CD4-positive, alpha-beta T cell (primary cell): ENCODE measurements around the gene ZBTB4. TPM values are rescaled to one million over a fixed set of nuclear protein-coding genes. Genes with fewer than 3 reads are reported as not detected.

ENCODE experiments used
- ATAC-seq: fragments of 200-7000 bp; cut with Tn5 transposase; one replicate; pipeline ENCODE4 v1.10.0; 2022; ENCODE audit warnings: mild to moderate bottlenecking; ENCODE audit not compliant: poor library complexity
- CTCF ChIA-PET: fragments of 350-600 bp; sonication (Branson Sonifier 250); formaldehyde crosslinking; loops from one replicate; lab custom pipeline; 2021; ENCODE audit warnings: antibody characterized with exemption, inconsistent platforms; lab: Charles Lee
- POLR2A ChIA-PET: fragments of 350-600 bp; sonication (Branson Sonifier 250); formaldehyde crosslinking; loops from one replicate; lab custom pipeline; 2021; ENCODE audit warnings: antibody characterized with exemption, inconsistent platforms; lab: Charles Lee
- DNase-seq, 14 experiments: peaks; one replicate each; pipeline ENCODE4 v3.0.0-alpha.2; 2013 to 2020; ENCODE audit warnings: mixed read lengths in 2 of 14
- H3K27ac ChIP-seq, 2 donors: one replicate each; pipeline versions ENCODE4 v1.5.1 to v1.7.0; 2013; ENCODE audit warnings: low read length in 2 of 2, low read depth in 1 of 2, mild to moderate bottlenecking in 1 of 2
- H3K27me3 ChIP-seq, 2 experiments: 1 replicate in 1 of 2; 2 replicates in 1 of 2; pipeline versions ENCODE4 v1.6.1 to v1.7.0; 2013; ENCODE audit warnings: low read length in 2 of 2, control low read depth in 1 of 2, mild to moderate bottlenecking in 1 of 2, moderate library complexity in 1 of 2; ENCODE audit not compliant: insufficient read depth in 2 of 2, control insufficient read depth in 1 of 2
- H3K36me3 ChIP-seq: one replicate; pipeline ENCODE4 v1.6.1; 2013; ENCODE audit warnings: low read length, control low read depth; ENCODE audit not compliant: insufficient read depth
- H3K4me1 ChIP-seq: one replicate; pipeline ENCODE4 v1.6.1; 2013; ENCODE audit warnings: low read length, control low read depth; ENCODE audit not compliant: insufficient read depth
- H3K4me3 ChIP-seq: one replicate; pipeline ENCODE4 v1.5.1; 2013; ENCODE audit warnings: mild to moderate bottlenecking, low read length, moderate library complexity
- H3K9me3 ChIP-seq, 2 experiments: 1 replicate in 1 of 2; 2 replicates in 1 of 2; pipeline versions ENCODE4 v1.6.1 to v1.7.0; 2013; ENCODE audit warnings: low read length in 2 of 2, mild to moderate bottlenecking in 2 of 2, control low read depth in 1 of 2, moderate library complexity in 1 of 2; ENCODE audit not compliant: control insufficient read depth in 1 of 2, insufficient read depth in 1 of 2
- H3K27ac Mint-ChIP-seq: one replicate; pipeline ENCODE4 v1.8.0; 2020; ENCODE audit warnings: mixed read lengths
- H3K27me3 Mint-ChIP-seq: one replicate; pipeline ENCODE4 v1.8.0; 2021; ENCODE audit warnings: mixed read lengths
- H3K36me3 Mint-ChIP-seq: one replicate; pipeline ENCODE4 v1.8.0; 2021; ENCODE audit warnings: low read depth, mixed read lengths
- H3K4me1 Mint-ChIP-seq: one replicate; pipeline ENCODE4 v1.8.0; 2021; ENCODE audit warnings: low read depth, mixed read lengths
- H3K4me3 Mint-ChIP-seq: one replicate; pipeline ENCODE4 v1.8.0; 2020; ENCODE audit warnings: mild to moderate bottlenecking, mixed read lengths
- H3K9me3 Mint-ChIP-seq: one replicate; pipeline ENCODE4 v1.8.0; 2020; ENCODE audit warnings: mixed read lengths
- CTCF ChIP-seq: fragments of 200-600 bp; IDR thresholded peaks from one replicate; pipeline ENCODE4 v1.8.0; 2022; ENCODE audit warnings: antibody characterized with exemption, mild to moderate bottlenecking
- intact Hi-C, 2 experiments: fragments of 100-400 bp; cut with DNase I in 1 of 2; cut with micrococcal nuclease in 1 of 2; formaldehyde crosslinking; loops; one replicate each; pipeline versions ENCODE4 v1.15.1 to v1.9.0; 2023 to 2025; cut with DNase I, micrococcal nuclease
- total RNA-seq, 174 experiments: library from RNA in 2 of 174; stranded (reverse) in 2 of 174; gene quantifications; one replicate each; pipeline ENCODE4 v1.2.3 and lab custom pipeline; 2021 to 2026

Gene ZBTB4
- total RNA-seq, 2 experiments from 2014 or later = 55.1 to 55.6 TPM

GRCh38 chr17:7523033-7523432, 43.6 kb upstream of the ZBTB4 start:
- Mint-ChIP-seq H3K36me3 (no peaks in the 10 kb centered on the region), H3K27ac (no peak overlapping the region), H3K27me3 (no peaks in the 10 kb centered on the region), H3K4me3 (no peak overlapping the region), H3K9me3 (no peaks in the 10 kb centered on the region), H3K4me1 (peaks cover 5% of the 10 kb centered on the region)
- Histone ChIP-seq H3K9me3 (peaks cover 0 to 7% of the 10 kb centered on the region in 2 experiments), H3K27ac (no peak overlapping the region), H3K4me3 (no peak overlapping the region), H3K27me3 (no peaks in the 10 kb centered on the region), H3K4me1 (no peaks in the 10 kb centered on the region), H3K36me3 (no peaks in the 10 kb centered on the region)
- intact Hi-C loops = loop anchor here in 1 of 2 experiments (1.0 kb wide), 1 partner anchor 38 kb away; the partner anchor contains the start of gene SENP3
- DNase-seq (peak in 13 of 14 experiments; percentile 21 to 76 (median 43)), ATAC-seq (peak; percentile 49)
- POLR2A ChIA-PET = interaction anchor here (1.0 kb wide), 2 partner anchors 38 to 80 kb away, joined by 5 to 8 read pairs; partner anchors contain the start of gene SENP3
- CTCF ChIA-PET = interaction anchor here (0.6 to 1.6 kb wide), 7 partner anchors 9 to 74 kb away, joined by 3 to 14 read pairs (median 4); partner anchors contain the start of genes SENP3 and SOX15
- TF ChIP-seq CTCF = peak; percentile 59

GRCh38 chr17:7515911-7516610, 36.6 kb upstream of the ZBTB4 start:
- H3K4me3 ChIP-seq = no peak overlapping the region
- no peaks in the 10 kb centered on the region for H3K4me1 ChIP-seq
- intact Hi-C loops = loop anchor here in 1 of 2 experiments (10.0 kb wide), 1 partner anchor 169 kb away; the partner anchor contains the start of genes TP53 and WRAP53
- ATAC-seq (no peak), DNase-seq (no peak)
- CTCF ChIA-PET = interaction anchor here (1.1 to 3.7 kb wide), 4 partner anchors 45 to 160 kb away, joined by 3 to 30 read pairs (median 12); partner anchors contain the start of genes SENP3, SOX15 and TMEM102
- no peak overlapping the region for H3K27ac ChIP-seq
- peaks cover 31% of the 10 kb centered on the region for H3K36me3 ChIP-seq
- TF ChIP-seq CTCF = no peak
- Mint-ChIP-seq H3K36me3 (peaks cover 38% of the 10 kb centered on the region), H3K4me3 (no peak overlapping the region), H3K27me3 (no peaks in the 10 kb centered on the region), H3K4me1 (no peaks in the 10 kb centered on the region), H3K27ac (no peak overlapping the region), H3K9me3 (no peaks in the 10 kb centered on the region)
- POLR2A ChIA-PET = interaction anchor here (0.6 to 2.7 kb wide), 2 partner anchors 44 to 59 kb away, joined by 3 to 15 read pairs; no protein-coding TSS in a partner anchor
- H3K27me3 ChIP-seq = no peaks in the 10 kb centered on the region
- no peaks in the 10 kb centered on the region for H3K9me3 ChIP-seq

- H3K27ac Mint-ChIP-seq = peak overlapping the region; percentile 70
- intact Hi-C loops = loop anchor here (1.0 to 10.0 kb wide), 3 partner anchors 47 to 171 kb away; partner anchors contain the start of genes SENP3 (in 2 of the 2), TP53 (in 1 of the 2) and WRAP53 (in 1 of the 2)
- peaks cover 51% of the 10 kb centered on the region for H3K36me3 ChIP-seq
- no peaks in the 10 kb centered on the region for H3K27me3 Mint-ChIP-seq
- no peak overlapping the region for H3K4me3 Mint-ChIP-seq
- no peaks in the 10 kb centered on the region for H3K4me1 ChIP-seq
- H3K4me1 Mint-ChIP-seq = no peaks in the 10 kb centered on the region
- DNase-seq (no peak), ATAC-seq (no peak)
- no peaks in the 10 kb centered on the region for H3K9me3 Mint-ChIP-seq
- POLR2A ChIA-PET = interaction anchor here (0.9 to 2.9 kb wide), 6 partner anchors 29 to 173 kb away, joined by 3 to 15 read pairs (median 8); partner anchors contain the start of genes POLR2A, TMEM102, TNFSF13 and TP53
- CTCF ChIA-PET = interaction anchor here (1.5 to 3.7 kb wide), 5 partner anchors 9 to 174 kb away, joined by 4 to 30 read pairs (median 7); partner anchors contain the start of genes SENP3, SOX15 and TMEM102
- no peak overlapping the region for H3K27ac ChIP-seq
- H3K4me3 ChIP-seq = no peak overlapping the region
- H3K9me3 ChIP-seq = no peaks in the 10 kb centered on the region
- no peak for TF ChIP-seq CTCF
- H3K36me3 Mint-ChIP-seq = peaks cover 60% of the 10 kb centered on the region
- no peaks in the 10 kb centered on the region for H3K27me3 ChIP-seq
Observed at GRCh38 chr17:7513850-7514419, 34.5 kb upstream of the ZBTB4 start.
